HEK293T (cell line): ENCODE measurements around the gene SLC30A4.

Source experiments
- CTCF ChIA-PET: fragments of 350-600 bp; formaldehyde crosslinking; extraction: SDS; loops from one replicate; lab custom pipeline; 2021; ENCODE audit warnings: antibody characterized with exemption, inconsistent platforms; lab: Yijun Ruan, JAX
- POLR2A ChIA-PET: fragments of 350-600 bp; formaldehyde crosslinking; extraction: SDS; loops from one replicate; lab custom pipeline; 2020; ENCODE audit warnings: antibody characterized with exemption, inconsistent platforms; lab: Yijun Ruan, JAX
- DNase-seq: peaks from one replicate; pipeline ENCODE4 v3.0.0; 2012; ENCODE audit warnings: mixed read lengths; ENCODE audit errors: extremely low spot score
- ARNT ChIP-seq: fragments of 450-650 bp; IDR thresholded peaks from 2 replicates; pipeline ENCODE4 v1.6.1; 2017; ENCODE audit warnings: mild to moderate bottlenecking
- BHLHE40 ChIP-seq: fragments of 450-650 bp; IDR thresholded peaks from 2 replicates; pipeline ENCODE4 v1.6.1; 2016; ENCODE audit warnings: mild to moderate bottlenecking, moderate library complexity, borderline replicate concordance
- CTBP1 ChIP-seq: fragments of 450-650 bp; IDR thresholded peaks from 2 replicates; pipeline ENCODE4 v1.6.1; 2016; ENCODE audit warnings: borderline replicate concordance
- ELF4 ChIP-seq: fragments of 450-650 bp; IDR thresholded peaks from 2 replicates; pipeline ENCODE4 v1.6.1; 2017; ENCODE audit warnings: antibody characterized with exemption
- FOXA1 ChIP-seq: fragments of 450-650 bp; IDR thresholded peaks from 2 replicates; pipeline ENCODE4 v1.6.1; 2016; ENCODE audit warnings: mild to moderate bottlenecking
- FOXK2 ChIP-seq: fragments of 450-650 bp; IDR thresholded peaks from 2 replicates; pipeline ENCODE4 v1.6.1; 2016; ENCODE audit warnings: mild to moderate bottlenecking
- FOXM1 ChIP-seq: fragments of 450-650 bp; IDR thresholded peaks from 2 replicates; pipeline ENCODE4 v1.6.1; 2017; ENCODE audit warnings: mild to moderate bottlenecking, borderline replicate concordance
- HDGF ChIP-seq: fragments of 450-650 bp; IDR thresholded peaks from 2 replicates; pipeline ENCODE4 v1.6.1; 2017; ENCODE audit warnings: antibody characterized with exemption, borderline replicate concordance
- L3MBTL2 ChIP-seq: fragments of 450-650 bp; conservative IDR thresholded peaks from 2 replicates; pipeline ENCODE4 v1.6.1; 2016; ENCODE audit warnings: mild to moderate bottlenecking
- LEF1 ChIP-seq: fragments of 450-650 bp; IDR thresholded peaks from 2 replicates; pipeline ENCODE4 v1.6.1; 2017; ENCODE audit warnings: mild to moderate bottlenecking, borderline replicate concordance
- NFRKB ChIP-seq: fragments of 450-650 bp; IDR thresholded peaks from 2 replicates; pipeline ENCODE4 v1.6.1; 2016; ENCODE audit warnings: mild to moderate bottlenecking, moderate library complexity
- SP1 ChIP-seq: fragments of 450-650 bp; IDR thresholded peaks from 2 replicates; pipeline ENCODE4 v1.6.1; 2017
- SUZ12 ChIP-seq: fragments of 450-650 bp; IDR thresholded peaks from 2 replicates; pipeline ENCODE4 v1.6.1; 2016; ENCODE audit warnings: mild to moderate bottlenecking
- TARDBP ChIP-seq: fragments of 450-650 bp; IDR thresholded peaks from 2 replicates; pipeline ENCODE4 v1.6.1; 2016
- ZNF384 ChIP-seq: fragments of 450-650 bp; IDR thresholded peaks from 2 replicates; pipeline ENCODE4 v1.6.1; 2016
- TF ChIP-seq, protein P1 (sequence below): fragments of 450-650 bp; IDR thresholded peaks from 2 replicates; pipeline ENCODE4 v1.6.1; 2016

SLC30A4 gene

DNA sequence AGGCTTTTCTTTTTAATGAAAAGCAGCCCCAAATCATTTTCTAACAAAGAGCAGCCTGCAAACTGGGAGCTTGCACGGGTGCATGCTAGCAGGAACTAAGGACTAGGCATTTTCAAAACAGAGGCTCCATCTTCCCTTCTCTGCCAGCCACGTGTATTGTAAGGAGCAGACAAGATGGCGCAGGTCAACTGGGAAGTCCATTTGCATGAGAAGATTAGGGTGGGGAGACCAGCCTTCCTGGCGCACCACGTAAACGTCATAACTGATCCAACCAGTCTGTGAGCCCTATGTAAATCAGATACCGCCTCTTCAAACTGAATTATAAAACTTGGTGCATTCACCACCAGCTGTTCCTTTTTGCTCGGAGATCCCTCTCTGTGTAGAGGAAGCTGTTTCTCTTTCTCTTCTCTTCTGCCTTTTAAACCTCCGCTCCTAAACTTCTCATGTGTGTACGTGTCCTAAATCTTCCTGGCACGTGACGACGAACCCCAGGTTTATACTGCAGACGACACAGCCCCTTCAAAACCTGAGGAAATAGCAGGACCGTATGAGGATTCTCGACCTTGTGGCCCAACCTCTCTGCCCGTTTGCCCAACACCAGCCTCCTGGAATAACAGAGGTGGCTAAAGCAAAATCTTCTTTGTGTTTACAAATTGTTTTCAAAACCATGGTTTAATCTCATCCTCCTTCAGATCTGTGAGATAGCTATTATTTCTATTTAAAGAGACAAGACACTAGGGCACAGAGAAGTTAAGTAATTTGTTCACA, 26.4 kb upstream of the SLC30A4 start:
- DNase-seq, result no peak
- TF ChIP-seq TARDBP (no peak), FOXA1 (no peak), HDGF (no peak), ZNF384 (no peak), FOXM1 (no peak), ELF4 (no peak), L3MBTL2 (no peak), ARNT (no peak), CTBP1 (no peak), SP1 (no peak), SUZ12 (no peak), LEF1 (no peak), NFRKB (no peak), BHLHE40 (no peak), FOXK2 (no peak)
- TF ChIP-seq, protein P1, sequence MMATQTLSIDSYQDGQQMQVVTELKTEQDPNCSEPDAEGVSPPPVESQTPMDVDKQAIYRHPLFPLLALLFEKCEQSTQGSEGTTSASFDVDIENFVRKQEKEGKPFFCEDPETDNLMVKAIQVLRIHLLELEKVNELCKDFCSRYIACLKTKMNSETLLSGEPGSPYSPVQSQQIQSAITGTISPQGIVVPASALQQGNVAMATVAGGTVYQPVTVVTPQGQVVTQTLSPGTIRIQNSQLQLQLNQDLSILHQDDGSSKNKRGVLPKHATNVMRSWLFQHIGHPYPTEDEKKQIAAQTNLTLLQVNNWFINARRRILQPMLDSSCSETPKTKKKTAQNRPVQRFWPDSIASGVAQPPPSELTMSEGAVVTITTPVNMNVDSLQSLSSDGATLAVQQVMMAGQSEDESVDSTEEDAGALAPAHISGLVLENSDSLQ, result no peak
- CTCF ChIA-PET, result no interaction called here
- POLR2A ChIA-PET, result no interaction called here

DNA sequence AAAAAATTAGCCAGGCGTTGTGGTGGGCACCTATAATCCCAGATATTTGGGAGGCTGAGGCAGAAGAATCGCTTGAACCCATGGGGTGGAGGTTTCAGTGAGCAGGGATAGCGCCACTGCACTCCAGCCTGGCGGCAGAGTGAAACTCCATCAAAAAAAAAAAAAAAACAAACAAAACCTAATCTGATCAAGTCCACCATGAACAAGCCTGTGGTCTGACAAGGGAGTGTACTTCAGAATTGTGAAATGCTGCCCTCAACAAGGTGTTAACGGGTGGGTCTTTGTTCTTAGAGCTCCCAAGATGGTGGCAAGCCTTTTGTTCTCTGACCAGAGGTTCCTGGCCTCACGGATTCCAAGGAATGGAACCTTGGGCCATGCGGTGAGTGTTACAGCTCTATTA, 24.2 kb upstream of the SLC30A4 start:
- DNase-seq, result no peak
- ChIA-PET CTCF (interaction anchor here (0.8 kb wide), 1 partner anchor 68 kb away, joined by 3 read pairs; no protein-coding TSS in a partner anchor), POLR2A (no interaction called here)
- TF ChIP-seq ELF4, result no peak
- TF ChIP-seq BHLHE40, result no peak
- no peak for TF ChIP-seq TARDBP

DNA sequence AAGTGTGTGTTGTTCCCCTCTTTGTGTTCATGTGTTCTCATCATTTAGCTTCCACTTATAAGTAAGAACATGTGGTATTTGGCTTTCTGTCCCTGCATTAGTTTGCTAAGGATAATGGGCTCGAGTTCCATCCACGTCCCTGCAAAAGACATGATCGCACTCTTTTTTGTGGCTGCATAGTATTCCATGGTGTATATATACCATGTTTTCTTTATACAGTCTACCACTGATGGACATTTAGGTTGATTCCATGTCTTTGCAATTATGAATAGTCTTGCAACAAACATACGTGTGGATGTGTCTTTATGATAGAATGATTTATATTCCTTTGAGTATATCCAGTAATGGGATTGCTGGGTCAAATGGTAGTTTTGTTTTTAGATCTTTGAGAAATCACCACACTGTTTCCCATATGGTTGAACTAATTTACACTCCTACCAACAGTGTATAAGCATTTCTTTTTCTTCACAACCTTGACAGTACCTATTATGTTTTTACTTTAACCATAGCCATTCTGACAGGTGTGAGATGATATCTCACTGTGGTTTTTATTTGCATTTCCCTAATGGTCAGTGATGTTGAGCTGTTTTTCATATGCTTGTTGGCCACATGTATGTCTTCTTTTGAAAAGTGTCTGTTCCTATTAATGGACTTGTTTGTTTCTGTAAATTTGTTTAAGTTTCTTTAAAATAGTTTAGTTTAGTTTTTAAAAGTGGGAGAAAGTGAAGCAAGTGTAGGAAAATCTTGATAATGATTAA, 21.9 kb upstream of the SLC30A4 start:
- no peak for DNase-seq
- ChIA-PET POLR2A (no interaction called here), CTCF (no interaction called here)
- TF ChIP-seq ELF4 (no peak), ZNF384 (no peak), ARNT (no peak), HDGF (no peak), FOXM1 (no peak)

DNA sequence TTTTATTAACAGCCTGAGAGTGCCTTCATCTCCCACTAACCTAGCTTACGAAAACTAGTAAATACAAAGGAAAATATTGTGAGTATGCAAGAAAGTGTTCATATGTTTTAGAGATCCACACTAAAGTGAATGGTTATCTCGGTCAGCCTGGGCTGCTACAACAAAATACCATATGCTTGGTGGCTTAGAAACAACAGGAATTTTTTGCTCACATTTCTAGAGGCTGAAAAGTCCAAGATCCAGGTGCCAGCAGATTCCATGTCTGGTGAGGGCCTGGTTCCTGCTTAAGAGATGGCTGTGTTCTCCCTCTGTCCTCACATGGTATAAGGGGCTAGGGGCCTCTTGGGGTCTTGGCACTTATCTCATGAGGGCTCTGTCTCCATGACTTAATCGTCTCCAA, 20.5 kb upstream of the SLC30A4 start:
- ChIA-PET POLR2A (no interaction called here), CTCF (no interaction called here)
- DNase-seq, result no peak
- no peak for TF ChIP-seq FOXK2
- TF ChIP-seq LEF1, result no peak
- TF ChIP-seq HDGF, result no peak
- TF ChIP-seq CTBP1, result no peak
- TF ChIP-seq ARNT, result no peak
- no peak for TF ChIP-seq ZNF384
- TF ChIP-seq FOXA1, result no peak

DNA sequence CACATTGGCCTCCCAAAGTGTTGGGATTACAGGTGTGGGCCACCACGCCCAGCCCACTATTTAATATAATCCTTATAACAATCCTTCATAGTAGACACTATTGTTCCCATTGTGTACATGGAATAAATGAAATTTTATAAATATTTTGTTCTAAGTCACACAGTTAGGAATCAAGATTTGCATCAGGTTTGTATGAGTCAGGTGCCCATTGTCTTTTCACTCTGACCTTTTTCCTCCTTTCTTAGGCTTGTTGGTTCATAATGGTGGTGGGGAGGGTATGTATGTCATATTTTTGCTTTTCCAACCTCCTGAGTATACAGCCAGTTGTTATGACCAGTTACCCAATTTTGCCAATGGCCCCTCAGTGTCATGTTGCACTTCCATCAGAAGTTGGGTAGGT, 18.0 kb upstream of the SLC30A4 start:
- TF ChIP-seq L3MBTL2 (no peak), FOXM1 (no peak), FOXK2 (no peak), HDGF (no peak), ELF4 (no peak)
- POLR2A ChIA-PET, result no interaction called here

DNA sequence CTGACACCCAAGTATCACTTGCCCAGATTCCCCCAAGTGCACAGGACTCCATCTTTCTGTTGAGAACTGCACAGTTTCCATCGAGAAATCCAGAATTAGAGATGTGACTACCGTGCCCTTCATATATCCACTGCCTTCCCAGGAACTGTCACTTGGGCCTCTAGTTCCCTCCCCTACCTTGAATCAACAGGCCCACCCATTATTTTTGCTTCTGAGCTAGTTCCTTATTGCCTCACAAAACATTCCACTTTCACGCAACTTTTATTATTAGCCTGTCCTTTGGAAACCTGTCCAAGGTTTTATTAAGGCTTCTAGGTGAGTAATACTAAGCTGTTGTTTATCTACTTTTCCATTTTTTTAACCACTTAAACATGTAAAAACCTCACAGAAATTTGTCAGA, 17.1 kb upstream of the SLC30A4 start:
- TF ChIP-seq CTBP1 (no peak), ARNT (no peak), SP1 (no peak), SUZ12 (no peak), LEF1 (no peak), L3MBTL2 (no peak), HDGF (no peak), NFRKB (no peak), FOXM1 (no peak), FOXA1 (no peak), FOXK2 (no peak), BHLHE40 (no peak), ELF4 (no peak), TARDBP (no peak), ZNF384 (no peak)
- TF ChIP-seq, protein P1, result no peak
- CTCF ChIA-PET, result no interaction called here
- DNase-seq, result no peak
- POLR2A ChIA-PET, result no interaction called here

More for the DNA sequence above, 18.0 kb upstream of the SLC30A4 start:
- no peak for DNase-seq
- CTCF ChIA-PET, result no interaction called here

DNA sequence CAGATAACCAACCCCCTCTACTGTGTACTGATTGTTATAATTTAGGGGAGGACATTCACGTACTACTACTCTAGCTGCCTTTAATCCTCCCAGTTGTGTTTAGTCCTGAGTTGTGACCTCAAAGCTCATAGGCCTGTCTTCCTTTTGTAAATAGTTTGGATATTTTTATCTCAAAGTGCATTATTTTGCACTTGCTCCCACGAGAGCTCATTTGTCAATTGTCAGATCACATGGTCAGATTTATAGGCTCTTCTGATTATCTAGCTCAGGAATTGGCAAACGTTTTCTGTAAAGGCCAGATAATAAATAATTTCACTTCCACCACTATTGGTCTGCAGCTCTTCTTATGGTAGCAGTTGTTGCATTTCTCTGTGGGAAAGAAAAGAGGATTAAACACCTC, 14.4 kb upstream of the SLC30A4 start:
- TF ChIP-seq SP1 (no peak), NFRKB (no peak), ARNT (no peak), FOXM1 (no peak)

More for the DNA sequence above, 14.4 kb upstream of the SLC30A4 start:
- POLR2A ChIA-PET, result interaction anchor here (0.9 kb wide), 1 partner anchor 50 kb away, joined by 3 read pairs; the partner anchor contains the start of gene BLOC1S6
- no peak for DNase-seq
- CTCF ChIA-PET, result no interaction called here
